Measurements from ENCODE around the gene RAP1GAP.

RAP1GAP gene

DNA sequence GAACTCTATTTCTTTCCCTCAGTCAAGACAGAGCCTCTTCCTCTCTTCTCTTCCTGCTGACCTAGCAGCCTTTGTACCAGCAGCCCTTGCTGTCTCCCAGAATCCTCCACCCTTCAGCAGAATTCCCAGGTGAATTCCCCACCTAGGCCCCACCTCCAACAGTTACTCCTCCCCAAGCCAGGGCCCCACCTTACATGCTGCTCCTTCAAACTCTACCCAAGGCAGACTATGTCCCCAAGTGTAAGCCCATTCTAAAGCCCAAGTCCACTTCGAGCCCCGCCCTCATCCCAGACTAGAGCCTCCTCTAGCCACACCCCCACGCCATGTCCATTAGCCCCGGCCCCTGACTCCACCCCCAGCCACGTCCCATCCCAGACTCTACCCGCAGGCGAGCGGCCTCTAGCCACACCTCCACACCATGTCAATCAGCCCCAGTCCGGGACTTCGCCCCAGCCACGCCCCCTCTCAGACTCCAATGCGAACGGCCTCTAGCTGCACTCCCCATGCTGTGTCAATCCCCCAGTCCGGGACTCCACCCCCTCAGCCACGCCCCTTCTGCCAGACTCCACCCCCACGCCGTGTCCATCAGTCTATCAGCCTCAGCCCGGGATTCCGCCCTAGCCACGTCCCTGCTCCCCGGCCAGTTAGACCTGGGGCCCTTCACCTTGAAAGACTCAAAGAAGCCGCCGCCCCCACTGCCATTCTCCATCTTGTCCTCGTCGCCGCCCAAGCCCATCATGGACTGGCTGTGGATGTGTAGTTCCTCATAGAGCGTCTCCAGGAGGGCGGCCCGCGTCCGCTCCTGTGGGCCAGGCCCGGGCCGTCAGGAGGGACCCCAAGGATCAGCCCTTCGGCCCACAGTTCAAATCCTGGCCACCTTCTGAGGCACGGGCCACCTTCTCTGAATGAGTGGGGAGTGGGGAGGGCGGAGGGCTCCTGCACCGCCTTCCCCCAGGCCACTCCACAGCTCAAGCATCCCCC, 61.3 kb downstream of the RAP1GAP start:
- no peak for DNase-seq

DNA sequence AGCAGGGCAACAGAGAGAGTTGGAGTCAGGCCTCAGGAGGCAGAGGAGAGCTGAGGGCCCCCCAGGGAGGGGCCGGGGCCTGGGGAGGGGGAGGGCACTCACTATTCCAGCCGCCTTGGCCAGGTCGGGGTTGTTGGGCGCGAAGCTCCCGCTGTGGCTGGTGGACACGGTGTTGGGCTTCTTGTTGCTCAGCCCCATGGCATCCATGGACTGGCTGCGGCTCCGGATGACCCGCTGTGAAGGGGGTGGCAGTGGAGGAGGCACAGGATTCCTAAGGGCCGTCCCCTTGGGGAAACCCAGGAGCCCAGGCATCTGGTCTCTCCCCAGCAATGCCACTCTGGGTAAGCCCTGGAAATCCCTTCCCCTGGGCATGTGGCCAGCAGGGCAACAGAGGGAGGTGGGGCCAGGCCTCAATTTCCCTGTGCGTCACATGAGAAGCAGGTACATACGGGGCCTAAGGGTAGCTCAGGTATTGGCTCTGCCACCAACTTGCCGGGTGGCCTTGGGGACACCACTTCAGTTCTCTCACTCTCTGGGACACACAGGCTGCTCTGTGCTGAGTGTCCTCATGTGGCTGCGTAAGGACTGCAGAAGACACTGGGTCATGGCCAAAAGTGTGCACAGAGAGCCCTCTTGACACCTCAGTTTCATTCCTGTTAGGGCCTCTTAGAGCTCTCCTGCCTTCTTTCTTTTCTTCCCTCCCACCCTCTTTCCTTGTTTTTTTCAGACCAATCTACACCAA, 63.0 kb downstream of the RAP1GAP start:
- no peak for DNase-seq

DNA sequence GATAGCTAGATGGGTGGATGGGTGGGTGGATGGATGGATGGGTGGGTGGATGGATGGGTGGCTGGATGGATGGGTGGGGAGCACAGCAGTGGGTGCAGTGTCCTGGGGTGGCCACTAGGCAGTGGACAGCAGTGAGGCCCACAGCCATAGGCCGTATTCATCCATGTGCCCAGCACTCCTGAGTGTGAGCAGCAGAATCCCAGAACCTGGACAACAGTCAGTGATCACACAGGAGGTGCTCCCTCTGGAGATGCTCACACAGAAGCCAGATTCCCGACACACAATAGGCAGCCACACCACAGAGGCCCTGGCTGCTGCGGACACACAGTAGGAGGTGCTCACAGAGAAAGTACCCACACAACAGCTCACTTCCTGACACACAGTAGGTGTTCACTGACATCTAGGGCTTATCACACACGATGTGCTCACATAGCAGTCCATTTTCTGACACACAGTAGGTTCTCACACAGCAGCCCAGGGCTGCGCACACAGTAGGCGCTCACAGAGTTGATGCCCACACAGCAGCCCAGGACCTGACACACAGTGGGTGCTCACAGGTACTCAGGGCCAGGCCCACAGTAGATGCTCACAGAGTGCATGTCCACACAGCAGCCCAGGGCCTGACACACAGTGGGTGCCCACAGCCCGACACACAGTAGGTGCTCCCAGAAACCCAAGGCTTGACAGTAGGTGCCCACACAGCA, 64.0 kb downstream of the RAP1GAP start:
- no peak for DNase-seq

DNA sequence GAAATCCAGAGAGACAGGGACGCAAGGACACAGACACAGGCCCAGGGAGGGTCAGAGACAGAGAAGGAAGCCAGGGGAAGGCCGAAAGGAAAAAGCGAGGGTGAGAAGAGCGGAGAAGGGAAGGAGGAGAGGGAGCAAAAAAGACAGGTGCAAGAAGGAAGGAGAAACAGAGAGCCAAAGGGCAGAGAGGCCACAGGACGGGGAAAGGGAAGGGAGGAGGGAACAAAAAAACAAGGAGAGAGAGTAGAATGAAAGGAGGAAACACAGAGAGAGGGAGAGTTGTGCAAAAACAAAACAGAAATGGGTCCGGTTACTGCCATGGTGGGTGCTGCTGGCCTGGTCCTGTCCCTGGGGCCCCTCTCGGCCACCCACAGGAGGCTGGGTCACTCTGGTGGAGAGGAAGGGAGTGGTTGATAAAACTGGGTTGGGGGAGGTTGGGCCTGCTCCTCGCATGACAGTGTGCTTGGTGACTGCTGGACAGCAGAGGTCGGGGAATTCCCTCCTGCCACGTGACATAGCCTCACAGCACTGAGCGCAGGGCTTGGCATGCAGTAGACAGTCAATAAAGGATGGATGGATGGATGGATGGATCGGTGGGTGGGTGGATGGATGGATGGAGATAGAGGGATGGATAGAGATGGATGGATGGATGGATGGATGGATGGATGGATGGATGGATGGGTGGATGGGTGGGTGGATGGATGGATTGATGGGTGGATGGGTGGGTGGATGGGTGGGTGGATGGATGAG, 64.8 kb downstream of the RAP1GAP start:
- no peak for DNase-seq

DNA sequence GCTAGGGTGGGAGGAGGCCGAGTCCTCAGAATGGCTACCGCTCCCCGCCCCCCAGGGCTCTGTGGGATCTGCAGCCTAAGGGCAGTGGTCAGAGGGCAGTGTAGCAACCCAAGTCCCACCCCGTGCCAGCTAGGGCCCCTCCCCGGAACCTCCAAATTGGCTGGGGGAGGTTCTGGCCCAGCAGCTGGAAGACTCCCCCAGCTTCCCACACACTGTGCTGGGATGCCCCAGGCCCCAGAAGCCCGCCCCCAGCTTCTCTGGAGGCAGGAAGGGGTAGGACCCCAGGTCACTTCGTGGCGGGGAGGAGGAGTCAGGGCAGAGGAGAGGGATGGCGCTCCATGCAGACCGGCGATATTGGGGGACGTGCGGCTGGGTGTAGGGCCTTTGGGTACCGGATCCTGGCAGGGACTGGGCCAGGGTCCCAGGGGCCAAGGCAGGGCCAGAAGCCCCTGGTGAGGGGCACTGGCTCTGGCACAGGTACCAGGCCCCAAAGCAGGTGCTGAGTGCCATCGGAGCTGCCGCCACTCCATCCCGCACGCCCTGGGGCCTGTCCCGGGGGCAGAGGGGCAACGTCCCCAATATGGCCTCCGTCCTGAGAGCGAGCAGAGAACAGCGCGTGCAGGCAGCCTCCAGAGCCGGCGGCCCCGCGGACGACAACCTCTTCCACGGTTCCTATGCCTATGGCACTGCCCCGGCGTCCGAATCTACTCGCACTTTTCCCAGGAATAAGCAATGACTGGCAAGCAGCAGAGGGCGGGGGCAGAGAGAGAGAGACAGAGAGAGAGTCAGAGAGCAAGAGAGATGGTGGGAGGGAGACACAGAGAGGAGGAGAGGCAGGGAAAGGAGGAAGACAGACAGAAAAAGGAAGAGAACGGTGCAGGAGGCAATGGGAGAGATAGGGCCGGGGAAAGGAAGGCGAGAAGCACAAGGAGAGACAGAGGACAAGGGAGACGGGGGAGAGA, 65.7 kb downstream of the RAP1GAP start:
- no peak for DNase-seq

DNA sequence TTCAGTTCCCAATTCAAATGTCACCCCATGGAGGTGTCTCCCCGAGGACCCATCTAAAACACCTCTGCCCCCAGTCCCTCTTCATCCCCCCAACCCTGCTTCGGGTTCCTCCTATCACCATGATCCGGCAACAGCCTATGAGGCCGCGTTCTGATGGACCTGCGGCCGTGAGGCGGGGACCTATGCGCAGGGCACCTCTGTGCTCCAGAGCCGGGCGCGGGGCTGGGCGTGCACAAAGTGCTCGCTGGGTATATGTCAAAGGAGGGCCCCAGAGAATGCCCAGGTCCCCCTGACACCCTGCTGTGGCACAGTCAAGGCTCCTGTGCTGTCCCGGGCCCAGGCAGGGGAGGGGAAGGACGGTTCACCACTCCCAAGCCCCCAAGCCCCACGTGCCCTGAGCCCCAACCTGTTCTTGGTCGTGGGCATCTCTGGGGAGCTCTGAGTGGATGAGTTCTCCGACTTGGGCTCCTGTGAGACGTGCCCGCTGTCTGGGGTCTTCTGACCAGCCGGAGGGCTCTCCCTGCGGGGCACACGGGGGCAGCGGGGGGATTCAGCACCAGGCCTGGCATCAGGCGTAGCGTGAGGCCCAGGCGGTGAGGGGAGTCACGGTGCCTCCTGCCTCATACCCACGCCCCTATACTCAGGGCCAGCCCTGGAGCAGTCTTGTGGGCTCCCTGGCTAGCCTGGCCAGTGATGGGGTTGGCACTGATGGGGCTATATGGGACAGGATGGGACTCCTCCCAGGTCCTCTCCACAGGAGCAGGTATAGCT, 67.7 kb downstream of the RAP1GAP start:
- DNase-seq = no peak

DNA sequence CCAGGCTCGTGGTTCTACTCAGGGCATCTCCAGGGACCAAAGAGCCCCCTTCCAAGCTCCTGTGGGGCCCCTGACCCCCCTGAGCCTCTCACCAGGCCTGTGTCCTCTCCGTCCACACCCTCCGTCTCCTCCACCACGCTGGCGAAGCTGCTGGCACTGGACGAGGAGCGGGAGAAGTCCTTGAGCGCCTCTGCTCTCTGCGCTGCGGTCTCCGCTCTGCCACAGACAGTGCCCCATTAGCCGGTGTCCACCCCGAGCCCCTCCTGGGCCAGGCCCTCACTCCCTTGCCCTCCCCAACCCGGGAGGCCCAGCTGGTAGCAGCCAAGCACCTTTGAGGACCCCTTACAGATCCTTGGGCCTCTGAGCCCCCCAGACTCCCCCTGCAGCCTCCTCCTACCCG, 69.8 kb downstream of the RAP1GAP start:
- no peak for DNase-seq

DNA sequence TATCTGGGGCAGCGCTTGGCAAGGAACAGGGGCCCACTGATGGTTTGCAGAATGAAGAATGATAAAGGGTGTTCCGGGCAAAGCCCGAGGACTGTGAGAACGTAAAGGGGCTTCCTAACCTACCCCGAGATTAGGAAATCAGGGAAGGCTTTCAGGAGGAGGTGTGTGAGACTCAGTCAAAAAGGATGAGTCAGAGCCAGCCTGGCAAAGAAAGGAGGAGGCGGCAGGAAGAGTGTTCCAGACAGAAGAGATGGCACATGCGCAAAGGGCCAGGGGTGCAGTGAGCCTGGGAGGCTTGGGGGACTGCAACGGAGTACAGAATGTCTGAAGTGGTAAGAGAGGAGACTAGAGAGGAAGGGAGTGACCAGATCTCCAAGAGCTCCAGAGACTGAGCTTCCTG, 70.3 kb downstream of the RAP1GAP start:
- DNase-seq = no peak

DNA sequence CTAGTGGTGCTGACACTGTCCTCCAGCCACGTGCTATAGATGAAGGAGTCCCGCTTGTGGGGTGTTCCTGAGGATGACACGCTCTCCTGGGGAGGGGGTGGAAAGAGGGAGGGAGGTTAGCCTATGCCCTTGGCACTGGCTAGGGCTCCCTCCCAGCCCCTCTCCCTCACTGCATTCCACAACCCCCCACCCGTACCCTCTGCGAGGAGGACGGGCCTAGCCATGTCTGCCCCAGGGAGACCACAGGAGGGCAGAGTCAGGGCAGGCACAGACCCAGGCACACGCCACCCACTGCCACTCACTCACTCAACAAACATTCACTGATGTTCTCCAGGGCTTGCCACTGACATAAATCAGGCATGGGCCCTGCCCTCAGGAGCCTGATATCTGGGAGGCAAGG, 70.7 kb downstream of the RAP1GAP start:
- no peak for DNase-seq

DNA sequence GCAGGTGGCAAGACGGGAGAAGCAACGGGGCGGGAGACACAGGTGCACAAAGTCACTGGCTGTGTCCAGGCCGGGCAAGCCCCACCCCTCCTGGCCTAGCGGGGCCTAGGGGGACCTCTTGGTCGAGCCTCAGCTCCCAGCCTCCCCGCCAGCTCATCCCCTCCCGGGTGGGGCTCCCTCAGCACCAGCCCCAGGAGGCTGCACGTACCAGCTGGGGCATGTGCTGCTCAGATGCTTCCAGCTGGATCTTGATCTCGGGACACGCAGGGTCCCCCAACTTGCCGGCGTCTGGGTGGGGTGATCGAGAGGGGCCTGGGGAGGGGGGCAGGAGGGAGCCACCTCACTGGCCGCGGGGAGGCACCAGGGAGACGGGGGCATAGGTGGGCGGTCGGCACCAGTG, 71.4 kb downstream of the RAP1GAP start:
- no peak for DNase-seq

DNA sequence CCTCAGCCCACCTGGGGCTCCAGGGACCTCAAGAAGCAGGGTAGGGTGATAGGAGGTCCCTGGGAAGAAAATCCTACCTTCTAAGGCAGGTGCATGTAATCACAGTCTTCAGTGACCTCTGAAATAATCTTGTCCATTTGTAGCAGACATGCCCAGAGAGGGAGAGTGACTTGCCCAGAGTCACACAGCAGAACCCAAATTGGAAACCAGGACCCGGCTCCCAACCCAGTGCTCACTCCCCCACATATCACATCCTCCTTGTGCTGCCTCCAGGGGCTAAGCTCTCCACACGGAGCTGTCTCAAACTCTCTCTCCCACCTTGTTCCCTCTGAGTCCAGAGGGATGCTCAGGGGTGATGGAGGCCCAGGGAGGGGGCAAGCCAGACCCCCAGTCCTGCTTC, 72.5 kb downstream of the RAP1GAP start:
- DNase-seq = no peak

DNA sequence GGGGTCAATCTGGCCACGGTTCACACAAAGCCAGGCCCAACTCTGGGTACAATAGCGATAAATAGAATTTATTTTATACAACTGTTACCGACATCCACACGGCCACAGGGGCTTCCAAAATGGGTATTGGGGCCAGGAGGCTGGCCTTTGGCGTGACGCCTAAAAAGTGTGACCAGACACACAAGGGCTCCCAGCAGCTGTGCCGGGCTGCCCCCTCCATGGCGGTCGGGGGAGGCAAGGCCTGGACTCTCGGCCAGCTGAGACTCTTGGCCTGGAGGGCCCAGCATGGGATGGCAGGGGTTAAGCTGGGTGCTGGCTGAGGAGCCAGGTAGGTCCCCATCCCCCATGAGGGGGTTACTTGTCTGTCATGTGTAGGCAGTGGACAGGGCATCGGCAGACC, 73.0 kb downstream of the RAP1GAP start:
- DNase-seq = no peak

DNA sequence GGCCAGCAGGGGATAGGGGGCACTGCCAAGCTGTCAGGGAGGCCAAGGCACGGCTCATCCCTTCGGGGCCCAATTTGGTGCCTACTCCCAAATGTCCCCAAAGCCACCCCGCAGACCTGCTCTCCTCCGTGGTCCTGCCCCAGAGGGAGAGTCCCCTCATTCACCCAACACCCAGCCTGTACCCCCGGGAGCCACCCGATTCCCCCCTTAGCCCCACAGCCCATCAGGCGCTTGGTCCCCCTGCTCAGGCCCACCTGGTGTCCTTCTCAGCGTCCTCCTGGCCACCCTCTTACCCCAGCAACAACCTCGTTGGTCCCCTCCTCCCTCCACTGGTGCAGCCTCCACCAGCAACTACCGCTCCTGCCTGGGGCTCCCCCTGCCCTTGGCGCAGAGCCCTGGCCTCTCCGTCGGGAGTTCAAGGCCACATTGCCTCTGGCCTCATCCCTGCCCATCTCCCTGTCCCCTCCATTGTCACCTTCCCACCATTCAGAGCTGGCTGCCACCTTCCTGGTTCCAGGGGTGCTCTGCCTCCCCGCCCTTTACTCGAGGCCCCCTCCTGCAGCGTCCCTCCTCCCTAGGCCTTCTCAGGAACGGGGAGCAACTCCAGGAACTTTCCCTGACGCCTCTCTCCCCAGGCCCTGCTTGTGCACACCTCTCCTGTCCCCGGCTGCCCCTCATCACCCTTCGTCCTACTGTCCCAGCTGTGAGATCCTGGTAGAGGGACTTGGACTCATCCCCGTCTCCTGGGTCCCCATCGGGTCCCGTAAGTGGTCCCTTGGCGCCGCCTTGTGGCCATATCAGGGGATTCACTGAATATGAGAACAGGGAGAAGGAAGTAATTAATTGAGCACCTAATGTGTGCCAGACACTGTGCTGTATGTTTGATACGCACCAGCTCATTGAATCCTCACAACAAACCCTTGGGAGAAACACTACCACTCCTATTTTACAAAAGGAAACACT, 73.9 kb downstream of the RAP1GAP start:
- DNase-seq = no peak

DNA sequence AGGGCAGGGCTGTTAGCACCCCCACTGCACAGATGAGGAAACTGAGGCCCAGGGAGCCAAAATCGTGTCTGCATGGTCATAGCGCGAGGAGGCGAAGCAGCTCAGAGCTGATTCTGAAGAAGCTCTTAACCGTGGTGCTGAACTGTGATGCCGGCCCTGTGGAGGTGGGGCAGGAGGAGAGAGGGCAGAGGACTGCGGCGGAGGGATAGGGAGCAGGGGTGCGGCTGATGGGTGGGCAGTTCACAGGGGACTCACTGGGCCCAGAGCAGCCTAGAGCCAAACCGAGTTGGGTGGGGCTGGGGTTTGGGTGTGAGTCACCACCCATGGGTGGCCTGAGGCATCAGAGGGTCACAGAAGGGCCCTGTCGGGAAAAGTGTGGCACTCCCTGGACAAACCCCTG, 74.7 kb downstream of the RAP1GAP start:
- no peak for DNase-seq

DNA sequence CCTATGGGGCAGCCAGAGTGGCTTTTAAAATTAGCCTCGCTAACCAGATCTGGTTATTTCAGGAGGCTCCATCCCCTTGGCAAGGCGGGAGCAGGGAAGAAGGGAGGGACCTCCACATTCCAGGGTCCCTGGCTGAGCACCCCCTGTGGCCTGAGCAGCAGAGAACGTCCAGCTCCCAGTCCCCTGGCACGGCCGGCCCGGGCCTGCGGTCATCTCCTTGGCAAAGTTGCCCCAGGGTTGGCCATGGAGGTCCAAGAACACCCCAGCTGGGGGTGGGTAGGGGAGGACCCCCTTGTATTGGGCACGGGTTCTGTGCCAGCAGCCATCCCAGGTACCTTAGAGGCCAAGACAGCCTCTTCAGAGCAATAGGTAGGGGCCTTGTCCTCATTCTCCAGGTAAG, 75.9 kb downstream of the RAP1GAP start:
- DNase-seq = no peak

DNA sequence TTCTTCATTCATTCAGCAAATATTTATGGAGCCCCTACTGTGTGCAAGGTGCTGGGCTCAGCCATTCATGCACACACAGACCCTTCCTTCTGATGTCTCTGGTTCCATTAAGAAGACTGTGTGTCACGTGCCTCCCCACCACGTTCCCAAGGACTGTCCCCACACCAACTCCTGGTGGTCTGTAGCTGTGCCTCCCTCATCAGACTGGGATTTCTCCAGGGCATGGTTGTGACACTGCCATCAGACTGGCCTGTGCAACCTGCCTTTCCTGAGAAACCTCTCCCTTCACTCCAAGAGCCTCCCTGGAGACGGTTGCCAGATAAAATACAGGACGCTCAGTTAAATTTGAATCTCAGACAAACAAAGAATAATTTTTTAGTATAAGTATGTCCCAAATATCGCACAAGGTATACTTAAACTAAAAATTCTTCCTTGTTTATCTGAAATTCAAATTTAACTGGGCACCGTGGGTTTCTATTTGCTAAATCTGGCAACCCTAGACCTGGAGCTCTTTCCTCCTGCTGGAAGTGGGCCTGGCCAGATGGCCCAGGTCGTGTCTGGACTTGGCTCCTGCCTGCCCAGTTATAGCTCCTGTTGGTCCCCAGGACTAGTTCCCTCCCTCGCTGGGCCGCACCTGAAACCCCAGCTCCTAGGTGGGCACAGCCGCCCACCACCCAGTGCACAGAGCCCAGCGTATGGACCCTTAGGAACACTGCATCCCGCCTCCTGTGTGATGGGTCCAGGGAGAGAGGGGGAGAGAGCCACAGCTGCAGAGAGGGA, 76.9 kb downstream of the RAP1GAP start:
- DNase-seq = no peak

DNA sequence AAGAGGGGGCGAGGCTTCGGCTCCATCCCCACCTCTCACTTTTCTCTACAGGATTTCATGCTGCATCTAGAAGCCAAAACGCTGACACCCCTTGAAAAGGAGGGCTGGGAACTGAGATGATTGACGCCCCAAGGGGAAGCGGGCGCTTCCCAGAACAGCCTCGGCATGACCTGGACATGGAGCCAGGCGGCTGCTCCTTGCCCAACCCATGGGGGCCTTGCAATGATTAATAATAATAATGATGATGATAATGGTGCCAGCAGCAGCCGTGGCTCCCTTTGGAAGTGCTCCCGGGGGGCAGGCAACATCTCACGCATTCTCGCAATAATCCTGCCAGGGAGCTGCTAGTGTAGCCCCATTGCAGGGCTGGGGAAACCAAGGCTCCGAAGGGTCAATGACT, 78.2 kb downstream of the RAP1GAP start:
- DNase-seq = no peak

DNA sequence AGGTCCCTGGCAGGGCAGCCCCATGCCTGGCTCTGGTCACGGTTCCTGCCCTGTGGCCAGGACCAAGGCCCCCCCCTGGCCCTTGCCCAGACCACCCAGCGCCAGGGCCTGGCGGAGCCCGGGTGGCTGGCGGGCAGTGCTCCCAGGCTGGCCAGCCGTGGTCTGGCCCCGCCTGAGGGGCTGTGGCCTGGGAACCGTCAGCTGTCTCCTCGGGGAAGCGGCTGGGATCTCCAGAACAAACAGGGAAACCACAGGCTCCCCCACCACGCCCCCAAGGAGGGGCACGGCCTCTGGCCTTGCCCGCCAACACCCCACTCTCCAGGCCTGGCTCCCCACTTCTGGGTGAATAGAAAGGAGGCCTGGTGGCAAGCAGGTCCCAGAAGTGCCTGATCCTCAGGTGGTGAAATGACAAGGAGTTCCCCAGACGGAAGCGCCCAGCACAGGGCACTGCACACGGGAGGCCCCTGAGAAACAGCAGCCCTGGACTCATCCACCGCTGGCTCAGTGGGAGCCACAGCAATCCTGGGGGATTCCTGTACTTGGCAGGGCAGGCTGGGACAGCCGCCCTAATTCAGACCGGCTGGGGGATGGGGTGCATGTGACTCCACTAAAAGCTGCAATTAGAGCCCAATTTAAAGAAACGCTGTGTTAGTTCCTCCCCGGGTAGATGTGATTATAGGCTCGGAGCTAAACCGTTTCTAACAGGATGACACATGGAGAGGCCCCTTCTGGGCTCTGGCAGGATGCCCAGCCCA, 78.9 kb downstream of the RAP1GAP start:
- no peak for DNase-seq
